GM18861 (cell line): Measurements from ENCODE around the gene MOCS3.
"Not testable (repeated sequence)": the region's sequence is repeated elsewhere in the genome, so short reads cannot be mapped to it uniquely, and the experiment has no call there.

Source experiments
- ATAC-seq: cut with Tn5 transposase; IDR thresholded peaks from one replicate; pipeline ENCODE4 v1.9.1; 2021; ENCODE audit not compliant: unreplicated experiment

The MOCS3 gene

GRCh38 chr20:50931306-50932015 is 27.2 kb upstream of the MOCS3 start, which contains the start of gene ADNP:
Gene ADNP (minus strand): TSS chr20:50931437. CDS start chr20:50903996, 27,441 bp downstream.
- ATAC-seq = peak; percentile 51

- ATAC-seq = no peak
Observed at GRCh38 chr20:50932016-50932485, 26.6 kb upstream of the MOCS3 start.

- no peak for ATAC-seq
Observed at GRCh38 chr20:50932691-50933280, 25.8 kb upstream of the MOCS3 start.

- no peak for ATAC-seq
Observed at GRCh38 chr20:50933589-50933988, 25.0 kb upstream of the MOCS3 start.

- ATAC-seq = no peak
Observed at GRCh38 chr20:50943069-50943468, 15.5 kb upstream of the MOCS3 start.

- no peak for ATAC-seq
Observed at GRCh38 chr20:50948132-50948785, 10.4 kb upstream of the MOCS3 start.

GRCh38 chr20:50953196-50953595 is 5.4 kb upstream of the MOCS3 start:
- no peak for ATAC-seq

- ATAC-seq = no peak
Observed at GRCh38 chr20:50953821-50954220, 4.8 kb upstream of the MOCS3 start.

- ATAC-seq = no peak
Observed at GRCh38 chr20:50957276-50957675, 1.3 kb upstream of the MOCS3 start.

- ATAC-seq = peak; percentile 70
Observed at GRCh38 chr20:50957798-50958614, 612 bp upstream of the MOCS3 start, which contains the start of gene DPM1. Gene DPM1 (minus strand): TSS chr20:50958532. CDS start chr20:50958523, 9 bp downstream.

- no peak for ATAC-seq
Observed at GRCh38 chr20:50959543-50960126, 1.0 kb downstream of the MOCS3 start.

GRCh38 chr20:50967586-50967985 is 9.0 kb downstream of the MOCS3 start:
- ATAC-seq = no peak

- no peak for ATAC-seq
Observed at GRCh38 chr20:50968289-50968688, 9.7 kb downstream of the MOCS3 start.

- ATAC-seq = no peak
Observed at GRCh38 chr20:50969435-50969834, 10.8 kb downstream of the MOCS3 start.

GRCh38 chr20:50969912-50970311 is 11.3 kb downstream of the MOCS3 start:
- ATAC-seq = no peak

GRCh38 chr20:50975701-50976330 is 17.2 kb downstream of the MOCS3 start:
- ATAC-seq = no peak

GRCh38 chr20:50977066-50978021 is 18.7 kb downstream of the MOCS3 start:
- no peak for ATAC-seq

GRCh38 chr20:50978533-50978932 is 19.9 kb downstream of the MOCS3 start:
- ATAC-seq = not testable (repeated sequence)

- ATAC-seq = no peak
Observed at GRCh38 chr20:50980071-50980681, 21.6 kb downstream of the MOCS3 start.
